ENCODE results near the gene EMP3.
"Not testable (repeated sequence)": the region's sequence is repeated elsewhere in the genome, so short reads cannot be mapped to it uniquely, and the experiment has no call there.

Gene EMP3

DNA sequence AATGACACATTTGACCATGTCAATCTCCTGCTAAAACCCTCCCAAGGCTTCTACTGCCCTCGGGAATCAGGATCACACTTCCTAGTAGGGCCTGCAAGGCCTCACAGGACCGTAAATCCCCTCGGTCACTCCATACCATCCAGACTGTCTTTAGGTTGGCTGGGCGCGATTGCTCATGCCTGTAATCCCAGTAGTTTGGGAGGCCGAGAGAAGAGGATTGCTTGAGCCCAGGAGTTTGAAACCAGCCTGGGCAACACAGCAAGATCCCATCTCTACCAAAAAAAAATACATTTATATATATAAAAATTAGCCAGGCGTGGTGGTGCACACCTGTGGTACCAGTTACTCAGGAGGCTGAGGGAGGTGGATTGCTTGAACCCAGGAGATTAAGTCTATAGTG is 23.4 kb downstream of the EMP3 start:
- DNase-seq, result no peak

DNA sequence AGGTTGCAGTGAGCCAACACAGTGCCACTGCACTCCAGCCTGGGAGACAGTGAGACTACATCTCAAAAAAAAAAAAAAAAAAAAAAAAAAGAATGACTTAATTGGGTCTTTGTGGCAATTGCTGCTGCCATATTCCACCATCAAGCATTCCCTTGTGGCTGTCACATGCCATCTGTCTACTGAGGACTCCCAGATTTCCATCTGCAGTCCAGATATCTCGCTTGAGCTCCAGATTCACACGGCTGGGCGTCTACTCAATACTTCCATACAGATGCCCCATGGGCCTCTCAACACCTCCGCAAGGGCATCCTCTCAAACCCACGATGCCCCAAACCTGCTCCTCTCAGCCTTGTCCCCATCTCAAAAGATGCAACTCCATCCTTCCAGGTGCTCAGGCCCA is 25.5 kb downstream of the EMP3 start:
- DNase-seq, result peak; percentile 97

DNA sequence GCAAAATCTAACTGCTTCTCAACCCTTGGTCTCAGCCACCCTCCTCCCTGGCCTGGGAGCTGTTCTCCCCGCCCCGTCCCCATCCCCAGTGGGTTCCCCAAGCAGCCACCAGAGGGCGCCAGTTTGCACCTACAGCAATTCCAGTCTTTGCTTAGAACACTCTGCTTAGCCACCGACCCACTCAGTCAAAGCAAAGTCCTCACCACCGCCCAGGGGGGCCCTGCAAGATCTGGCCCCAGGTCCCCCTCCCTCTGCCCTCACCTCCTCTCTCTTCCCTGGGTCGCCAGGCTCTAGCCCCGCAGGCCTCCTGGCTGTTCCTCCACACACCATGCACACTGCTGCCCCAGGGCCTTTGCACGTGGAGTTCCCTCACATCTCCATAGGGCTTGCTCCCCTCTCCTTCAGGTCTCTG is 26.0 kb downstream of the EMP3 start:
- peak; percentile 92 for DNase-seq

DNA sequence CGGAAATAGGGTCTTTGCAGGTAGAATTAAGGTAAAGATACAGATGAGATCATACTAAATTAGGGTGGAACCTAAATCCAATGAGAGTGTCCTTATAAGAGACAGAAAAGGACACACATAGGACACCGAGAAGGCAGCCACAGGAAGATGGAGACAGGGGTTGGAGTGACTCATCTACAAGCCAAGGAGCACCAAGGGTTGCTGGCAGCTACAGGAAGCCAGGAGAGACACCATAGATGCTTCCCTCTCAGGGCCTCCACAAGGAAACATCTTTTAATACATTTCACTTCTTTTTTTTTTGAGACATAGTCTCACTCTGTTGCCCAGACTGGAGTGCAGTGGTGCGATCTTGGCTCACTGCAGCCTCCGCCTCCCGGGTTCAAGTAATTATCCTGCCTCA is 28.3 kb downstream of the EMP3 start:
- no peak for DNase-seq

DNA sequence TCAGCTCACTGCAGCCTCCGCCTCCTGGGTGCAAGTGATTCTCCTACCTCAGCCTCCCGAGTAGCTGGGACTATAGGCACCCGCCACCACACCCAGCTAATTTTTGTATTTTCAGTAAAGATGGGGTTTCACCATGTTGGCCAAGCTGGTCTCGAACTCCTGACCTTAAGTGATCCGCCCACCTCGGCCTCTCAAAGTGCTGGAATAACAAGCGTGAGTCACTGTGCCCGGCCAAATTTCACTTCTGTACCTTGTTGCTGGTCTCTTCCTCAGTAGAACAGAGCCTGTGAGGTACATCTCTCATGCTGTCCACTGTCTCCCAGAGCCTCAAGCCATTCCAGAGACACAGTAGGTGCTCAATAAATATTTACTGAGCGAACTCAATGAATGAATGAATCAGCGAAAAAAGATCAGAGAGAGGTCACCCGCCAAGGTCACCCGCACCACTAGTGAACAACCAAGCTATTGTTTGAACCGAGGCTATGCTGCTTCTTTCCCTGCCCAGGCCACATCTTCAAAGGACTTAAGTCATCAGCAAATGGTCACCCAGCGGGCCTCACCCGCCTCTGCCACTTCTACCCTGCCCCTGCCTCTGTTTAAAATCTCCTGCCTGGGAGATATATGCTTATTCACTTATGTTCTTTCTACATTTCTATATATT is 29.1 kb downstream of the EMP3 start:
- DNase-seq, result no peak

DNA sequence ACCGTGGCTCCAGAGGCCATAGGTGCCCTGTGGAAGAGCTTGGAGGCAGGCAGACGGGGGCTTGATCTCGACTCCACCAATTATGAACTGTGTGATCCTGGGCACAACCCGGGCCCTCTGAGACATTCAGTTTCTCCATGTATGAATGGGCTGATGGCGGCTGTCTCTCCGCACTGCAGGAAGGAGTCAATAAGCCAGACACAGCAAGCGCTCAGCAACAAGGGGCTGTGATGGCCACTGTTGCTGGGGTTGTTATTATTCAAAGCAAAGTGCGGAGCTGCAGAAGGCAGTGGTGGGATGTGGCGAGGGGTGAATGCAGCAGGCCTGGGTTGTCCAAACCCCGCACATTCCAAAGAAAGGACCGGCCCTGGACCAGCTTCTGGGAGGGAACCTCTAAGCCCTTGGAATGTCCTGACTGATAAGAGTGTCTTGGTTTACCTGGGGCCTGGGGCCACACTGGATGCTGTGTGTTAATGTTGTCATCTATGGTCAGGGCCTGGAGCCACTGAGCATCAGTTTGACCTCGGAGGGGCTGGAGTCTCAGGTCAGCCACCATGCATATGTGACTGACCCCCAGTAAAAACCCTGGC is 30.1 kb downstream of the EMP3 start:
- no peak for DNase-seq

DNA sequence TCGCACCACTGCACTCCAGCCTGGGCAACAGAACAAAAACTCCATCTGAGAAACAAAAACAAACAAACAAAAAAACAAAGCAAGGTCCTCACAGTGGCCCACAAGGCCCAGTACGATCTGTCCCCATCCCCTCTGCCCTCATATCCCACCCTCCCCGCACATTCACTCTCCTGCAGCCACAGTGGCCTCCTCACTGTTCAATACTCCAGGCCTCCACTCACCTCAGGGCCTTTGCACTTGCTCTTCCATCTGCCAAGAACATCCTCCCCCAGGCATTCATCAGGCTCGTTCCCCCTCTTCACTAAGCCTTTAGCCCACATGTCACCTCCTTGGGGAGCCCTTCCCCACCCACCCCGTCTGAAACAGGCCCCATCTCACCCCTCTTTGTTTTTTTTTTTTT is 33.8 kb downstream of the EMP3 start:
- no peak for DNase-seq

DNA sequence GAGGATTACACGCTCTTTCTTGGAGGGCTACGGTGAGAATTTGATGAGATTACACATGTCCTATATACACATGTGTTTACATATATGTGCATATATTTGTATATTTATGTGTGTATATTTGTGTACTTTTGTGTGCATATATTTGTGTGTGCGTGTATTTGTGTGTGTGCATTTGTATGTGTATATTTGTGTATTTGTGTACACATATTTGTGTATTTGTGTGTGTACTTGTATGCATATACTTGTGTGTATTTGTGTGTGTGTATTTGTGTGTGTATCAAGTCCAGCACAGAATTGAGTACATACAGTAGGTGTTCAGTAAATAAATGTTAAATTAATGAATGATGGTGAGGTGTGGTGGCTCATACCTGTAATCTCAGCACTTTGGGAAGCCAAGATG is 36.6 kb downstream of the EMP3 start:
- DNase-seq, result no peak

DNA sequence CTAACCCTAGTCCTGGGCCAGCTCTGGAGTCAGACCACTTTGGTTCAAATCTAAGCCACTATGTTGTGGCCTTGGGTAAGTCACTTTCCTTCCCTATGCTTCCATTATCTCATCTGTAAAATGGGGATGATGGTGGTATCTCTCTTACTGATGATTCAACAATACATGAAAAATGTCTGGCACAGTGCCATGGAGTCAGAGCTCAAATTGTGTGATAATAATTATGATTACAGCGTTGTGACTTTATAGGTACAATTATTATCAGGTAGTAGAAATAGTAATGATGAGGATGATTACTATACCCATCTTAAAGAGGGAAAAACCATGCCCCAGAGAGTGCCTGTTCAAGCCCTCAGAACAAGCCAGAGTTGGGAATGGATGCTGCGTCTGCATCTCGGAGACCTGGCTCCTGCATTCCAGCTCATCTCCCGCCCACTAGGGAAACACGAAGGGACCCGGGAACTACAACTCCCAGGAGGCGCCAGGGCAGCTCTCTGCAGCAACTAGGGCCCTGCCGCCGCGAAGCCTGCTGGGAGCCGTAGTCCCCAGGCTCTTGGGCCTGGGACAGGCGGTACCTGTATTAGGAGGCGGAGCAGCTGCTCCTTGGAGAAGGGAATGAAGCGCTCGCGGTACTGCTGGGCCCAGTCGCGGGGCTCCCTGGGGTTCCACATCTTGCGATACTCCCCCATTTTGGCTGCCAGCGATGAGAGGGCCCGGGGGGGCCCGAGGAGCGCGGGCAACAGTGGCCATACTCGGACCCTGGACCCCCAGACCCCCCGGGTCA is 37.6 kb downstream of the EMP3 start:
- DNase-seq, result peak; percentile 98

DNA sequence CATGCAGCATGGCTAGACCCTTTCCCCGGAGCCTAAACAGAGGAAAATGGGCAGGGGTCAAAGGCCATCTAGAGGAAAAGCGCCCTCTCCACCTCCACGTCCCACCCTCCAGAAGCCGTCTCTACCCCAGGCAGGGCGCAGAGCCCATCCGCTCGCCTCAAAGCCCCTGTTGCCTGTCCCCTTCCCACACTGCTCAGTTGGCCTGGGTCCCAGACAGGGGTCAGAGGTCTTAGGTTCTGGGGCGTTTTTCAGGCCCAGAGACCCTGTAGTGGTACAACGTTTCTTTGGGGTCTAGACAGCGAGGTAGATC is 38.1 kb downstream of the EMP3 start:
- DNase-seq, result peak; percentile 62

DNA sequence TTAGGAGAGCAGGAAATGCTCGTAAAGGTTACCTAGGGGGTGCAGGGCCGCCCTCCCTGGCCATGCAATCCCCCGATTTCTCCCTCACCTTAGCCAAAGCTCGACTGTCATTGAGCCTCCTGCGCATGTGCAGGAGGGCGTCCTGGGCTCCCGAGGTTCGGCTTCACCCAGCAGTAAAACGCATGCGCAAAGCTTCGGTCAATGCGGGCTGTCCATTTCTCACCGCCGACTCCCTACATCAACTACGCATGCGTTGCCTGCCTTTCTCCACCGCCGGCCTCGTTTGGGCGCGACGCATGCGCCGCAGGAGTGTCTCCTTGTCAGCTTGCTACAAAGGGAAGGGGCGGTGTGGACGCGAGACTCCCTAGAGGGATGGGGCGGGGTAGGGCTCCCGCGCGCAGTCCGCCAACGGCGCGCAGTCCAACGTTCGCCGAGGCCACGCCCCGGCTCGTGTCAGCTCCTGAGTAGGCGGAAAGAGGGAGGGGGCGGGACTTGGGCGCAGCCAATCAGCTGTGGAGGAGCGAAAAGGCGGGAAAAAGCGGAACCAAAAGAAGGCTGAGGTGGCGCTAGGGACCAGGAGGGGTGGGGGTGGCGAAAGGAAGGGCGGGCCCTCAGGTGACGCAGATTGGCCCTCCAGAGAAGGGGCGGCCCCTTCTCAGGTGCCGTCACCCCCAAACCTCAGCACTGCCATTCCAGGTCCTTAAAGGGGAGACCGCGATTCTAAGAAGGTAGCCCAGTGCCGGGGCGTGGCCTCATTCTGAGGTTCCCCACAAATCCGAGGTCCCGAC is 38.7 kb downstream of the EMP3 start, which contains the start of the genes SYNGR4 and TMEM143:
Gene SYNGR4, plus strand, starts transcription at position 558 of the 788 bp plus-strand sequence. CDS start 1,476 bp downstream, outside the sequence.
Gene TMEM143, minus strand, starts transcription at position 131 of the 788 bp plus-strand sequence. Its CDS starts 20 bp downstream, at position 111.
- DNase-seq, result peak; percentile 100

DNA sequence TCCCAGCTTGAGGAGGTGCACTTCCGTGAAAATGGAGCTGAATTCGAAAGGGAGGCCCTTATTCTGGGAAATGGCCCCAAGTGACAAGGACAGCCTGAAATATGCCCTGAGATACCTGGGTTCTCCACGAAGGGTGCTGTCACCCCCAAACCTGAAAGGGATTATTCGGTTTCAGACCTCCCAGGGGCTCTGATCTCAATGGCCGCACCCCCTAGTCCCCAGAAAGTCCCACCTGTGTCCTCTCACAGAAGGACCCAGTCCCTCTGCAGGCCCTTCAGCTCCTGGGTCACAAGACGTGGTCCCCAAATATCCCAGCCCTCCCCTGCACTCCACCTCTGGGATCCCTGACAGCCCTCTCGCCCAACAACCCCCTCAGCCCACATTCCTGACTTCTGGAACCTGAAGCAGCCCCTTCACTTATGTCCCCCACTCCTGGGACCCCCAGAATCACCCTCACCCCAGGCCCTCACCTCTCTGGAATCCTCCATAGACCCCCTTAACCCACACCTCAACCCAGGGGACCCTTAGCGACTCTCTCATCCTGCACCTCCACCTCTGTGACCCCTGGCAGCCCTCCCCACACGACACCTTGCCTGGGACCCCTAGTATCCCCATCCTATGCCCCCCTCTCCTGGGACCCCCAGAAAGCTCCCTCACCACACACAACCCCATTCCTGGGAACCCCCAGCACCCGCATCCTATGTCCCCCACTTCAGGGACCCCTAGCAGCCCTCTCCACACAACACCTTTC is 39.4 kb downstream of the EMP3 start:
- DNase-seq, result no peak

DNA sequence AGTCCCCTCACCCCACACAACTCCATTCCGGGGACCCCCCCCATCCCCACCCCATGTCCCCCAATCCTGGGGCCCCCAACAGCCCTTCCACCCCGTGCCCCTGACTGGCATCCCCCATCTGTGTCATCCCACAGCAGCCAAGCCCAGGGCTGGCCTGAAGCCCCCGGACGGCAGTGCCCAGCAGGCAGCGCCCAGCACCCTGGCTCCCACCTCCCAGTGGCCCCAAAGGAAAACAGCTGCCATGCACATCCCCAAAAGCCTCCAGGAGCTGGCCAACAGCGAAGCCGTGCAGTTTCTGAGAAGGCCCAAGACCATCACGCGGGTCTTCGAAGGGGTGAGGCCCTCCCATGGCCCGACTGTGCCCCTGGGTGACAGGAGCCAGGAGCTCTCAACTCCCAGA is 40.2 kb downstream of the EMP3 start:
- no peak for DNase-seq

DNA sequence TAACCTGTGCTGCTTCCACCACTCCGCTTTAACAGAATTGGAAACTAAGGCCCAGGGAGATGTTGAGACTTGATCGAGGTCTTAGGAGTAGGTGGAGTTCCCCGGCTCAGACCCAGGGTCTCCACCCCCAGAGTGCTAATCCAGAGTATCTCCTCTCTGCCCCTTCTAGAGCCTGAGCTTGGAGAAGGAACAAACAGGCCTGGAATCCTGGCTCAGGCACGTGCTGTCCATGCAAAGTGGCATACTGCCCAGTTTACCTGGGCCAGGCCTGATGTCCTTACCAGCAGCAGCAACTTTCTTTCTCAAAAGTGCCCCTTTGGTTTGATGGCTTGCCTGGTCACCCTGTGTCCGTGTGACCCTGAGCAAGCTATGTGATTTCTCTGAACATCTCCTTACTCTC is 42.5 kb downstream of the EMP3 start:
- no peak for DNase-seq

DNA sequence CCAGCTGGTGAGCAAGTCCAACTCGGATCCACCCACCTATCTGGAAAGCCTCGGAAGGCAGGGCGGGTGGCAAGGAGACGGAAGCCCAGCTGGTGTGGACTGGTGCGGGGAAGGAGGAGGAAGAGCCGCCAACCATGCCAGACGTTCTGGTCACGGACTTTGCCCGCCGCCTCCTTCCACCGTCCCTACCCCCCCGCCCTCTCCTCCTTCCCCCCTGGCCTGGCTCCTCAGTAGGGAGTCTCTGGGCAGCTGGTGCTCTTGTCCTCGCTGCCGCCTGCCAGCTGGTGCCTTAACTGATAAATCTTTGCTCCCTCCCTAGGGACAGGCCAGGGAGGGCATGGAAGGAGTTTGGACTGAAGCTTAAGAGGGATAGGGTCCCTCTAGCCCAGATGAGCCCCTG is 43.6 kb downstream of the EMP3 start:
- peak; percentile 89 for DNase-seq

DNA sequence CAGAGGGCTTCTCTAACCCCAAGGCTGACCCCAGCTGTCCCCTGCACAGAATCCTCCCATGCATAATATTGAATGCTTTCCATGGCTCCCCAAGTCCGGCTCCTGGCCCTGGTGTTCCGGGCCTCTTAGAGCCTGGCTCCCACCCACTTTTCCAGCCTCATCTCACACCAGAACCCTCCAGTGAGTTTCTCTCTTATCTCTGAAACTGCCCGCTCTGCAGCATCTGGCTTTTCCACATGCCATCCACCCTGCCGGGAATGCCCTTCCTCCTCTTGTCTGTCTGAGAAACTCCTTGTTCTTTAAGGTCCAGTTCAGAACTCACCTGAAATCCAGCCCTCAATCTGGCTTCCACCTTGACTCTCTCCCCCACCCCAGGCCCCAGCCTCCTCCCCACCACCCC is 45.6 kb downstream of the EMP3 start:
- peak; percentile 35 for DNase-seq

DNA sequence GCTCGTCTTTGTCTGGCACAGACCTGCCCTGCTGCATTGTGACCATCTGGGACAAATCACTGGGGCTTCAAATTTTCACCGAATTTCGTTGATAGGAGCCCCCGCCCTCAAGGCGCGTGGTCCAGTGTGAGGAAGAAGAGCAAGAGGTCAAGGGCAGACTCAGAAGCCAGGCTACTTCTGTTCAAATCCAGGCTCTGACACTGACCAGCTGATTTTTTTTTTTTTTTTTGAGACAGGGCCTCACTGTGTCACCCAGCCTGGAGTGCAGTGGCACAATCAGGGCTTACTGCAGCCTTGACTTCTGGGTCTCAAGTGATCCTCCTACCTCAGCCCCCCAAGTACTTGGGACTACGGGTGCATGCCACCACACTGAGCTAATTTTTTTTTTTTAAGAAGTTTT is 46.0 kb downstream of the EMP3 start:
- no peak for DNase-seq

DNA sequence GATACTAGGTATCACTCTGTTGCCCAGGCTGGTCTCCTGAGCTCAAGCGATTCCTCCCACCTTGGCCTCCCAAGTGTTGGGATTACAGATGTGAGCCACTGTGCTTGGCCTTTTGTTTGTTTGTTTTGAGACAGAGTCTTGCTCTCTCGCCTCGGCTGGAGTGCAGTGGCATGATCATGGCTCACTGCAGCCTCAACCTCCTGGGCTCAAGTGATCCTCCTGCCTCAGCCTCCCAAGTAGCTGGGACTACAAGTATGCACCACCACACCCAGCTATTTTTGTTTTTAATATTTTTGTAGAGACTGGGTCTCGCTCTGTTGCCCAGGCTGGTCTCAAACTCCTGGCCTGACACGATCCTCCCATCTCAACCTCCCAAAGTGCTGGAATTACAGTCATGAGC is 46.4 kb downstream of the EMP3 start:
- DNase-seq, result not testable (repeated sequence)

DNA sequence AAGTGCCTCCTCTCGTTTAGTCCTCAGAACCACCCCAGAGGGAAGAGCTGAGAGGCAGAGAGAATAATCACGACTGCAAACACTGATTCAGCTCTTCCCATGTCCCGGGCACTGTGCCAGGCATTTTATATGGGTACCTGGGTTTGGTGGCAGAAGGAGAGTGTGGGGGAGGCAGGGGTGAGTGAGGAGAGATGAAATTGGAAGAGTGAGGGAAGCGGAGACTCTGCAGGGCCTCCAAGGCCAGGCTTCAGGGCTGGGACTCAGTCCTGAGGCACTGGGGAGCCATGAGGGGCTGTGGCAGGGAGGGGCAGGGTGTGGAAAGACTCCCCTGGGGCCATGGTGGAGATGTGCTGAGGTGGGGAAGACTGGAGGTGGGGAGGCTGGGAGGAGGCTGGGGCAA is 47.6 kb downstream of the EMP3 start:
- DNase-seq, result peak; percentile 99

DNA sequence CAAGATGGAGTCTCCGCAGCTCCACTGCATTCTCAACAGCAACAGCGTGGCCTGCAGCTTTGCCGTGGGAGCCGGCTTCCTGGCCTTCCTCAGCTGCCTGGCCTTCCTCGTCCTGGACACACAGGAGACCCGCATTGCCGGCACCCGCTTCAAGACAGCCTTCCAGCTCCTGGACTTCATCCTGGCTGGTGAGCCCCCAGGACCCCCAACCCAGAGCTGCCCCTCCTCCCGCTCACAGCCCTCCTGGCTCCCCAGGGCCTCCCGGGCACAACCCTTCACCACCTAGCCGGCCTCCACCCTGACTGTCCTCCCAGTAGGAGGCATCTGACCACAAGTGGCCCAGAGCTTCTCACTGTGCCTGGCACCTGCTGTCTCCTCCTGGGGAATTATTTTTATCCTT is 48.2 kb downstream of the EMP3 start:
- no peak for DNase-seq

DNA sequence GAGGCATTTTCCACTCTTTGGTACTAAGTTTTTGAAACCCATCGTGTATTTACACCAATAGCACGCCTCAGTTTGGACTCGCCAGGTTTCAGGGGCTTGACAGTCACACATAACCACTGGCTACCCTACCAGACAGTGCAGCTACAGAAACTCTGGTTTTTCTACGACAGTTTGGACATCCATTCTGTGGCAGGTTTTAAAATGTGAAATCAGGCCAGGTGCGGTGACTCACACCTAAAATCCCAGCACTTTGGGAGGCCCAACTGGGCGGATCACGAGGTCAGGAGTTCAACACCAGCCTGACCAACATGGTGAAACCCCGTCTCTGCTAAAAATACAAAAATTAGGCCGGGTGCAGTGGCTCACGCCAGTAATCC is 52.8 kb downstream of the EMP3 start:
- DNase-seq, result no peak

DNA sequence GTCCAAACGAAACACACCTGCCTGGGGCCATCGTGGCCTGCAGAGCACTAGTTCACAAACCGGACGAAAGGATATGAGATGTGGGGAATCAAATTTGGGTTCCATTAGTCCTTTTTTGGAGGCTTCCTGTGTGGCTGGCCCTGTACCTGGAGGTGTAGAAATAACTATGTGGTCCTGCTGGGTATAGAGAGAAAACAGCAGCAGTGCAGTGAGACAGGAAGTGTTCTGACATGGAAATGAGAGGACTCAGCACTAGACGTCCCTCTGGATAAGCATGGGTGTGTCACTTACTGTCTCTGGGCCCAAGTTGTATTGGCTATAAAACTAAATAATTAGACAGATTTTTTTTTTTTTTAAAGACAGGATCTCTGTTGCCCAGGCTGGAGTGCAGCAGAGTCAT is 53.7 kb downstream of the EMP3 start:
- DNase-seq, result no peak

All from NCI-H2171 treated with DMSO at 0.1 percent for 48 hours (cell line).